Upper lobe of left lung (tissue), 6 donors: ENCODE results near the gene KRT80. TPM values are rescaled to one million over a fixed set of nuclear protein-coding genes. Genes with fewer than 3 reads are reported as not detected.
A peak's percentile ranks its signal among the peaks of the same experiment; 100 is the strongest.

ENCODE experiments used
- ATAC-seq, 2 donors: fragments of 200-7000 bp; cut with Tn5 transposase; one replicate each; pipeline ENCODE4 v1.9.1; 2022; ENCODE audit warnings: mild to moderate bottlenecking in 2 of 2, moderate library complexity in 2 of 2; ENCODE audit not compliant: low FRiP score in 2 of 2
- DNase-seq, 2 donors: peaks; one replicate each; pipeline ENCODE4 v3.0.0-alpha.2; 2019 to 2020
- H3K27ac ChIP-seq, 4 donors: fragments of 200-600 bp; sonication (generic); one replicate each; pipeline ENCODE4 v1.5.1; 2016 to 2019
- H3K27me3 ChIP-seq, 4 donors: fragments of 200-600 bp; sonication (generic); one replicate each; pipeline ENCODE4 v1.5.1; 2017 to 2019
- H3K36me3 ChIP-seq, 4 donors: fragments of 200-600 bp; sonication (generic); one replicate each; pipeline ENCODE4 v1.5.1; 2016 to 2019
- H3K4me1 ChIP-seq, 4 donors: fragments of 200-600 bp; sonication (generic); one replicate each; pipeline ENCODE4 v1.5.1; 2018 to 2019
- H3K4me3 ChIP-seq, 4 donors: fragments of 200-600 bp; sonication (generic); one replicate each; pipeline ENCODE4 v1.5.1; 2017 to 2019; ENCODE audit warnings: mild to moderate bottlenecking in 2 of 4, moderate library complexity in 1 of 4
- H3K9me3 ChIP-seq, 4 donors: fragments of 200-600 bp; sonication (generic); one replicate each; pipeline ENCODE4 v1.5.1; 2018 to 2019
- EP300 ChIP-seq, 4 donors: sonication (generic); formaldehyde crosslinking; IDR thresholded peaks; one replicate each; pipeline ENCODE4 v1.5.1; 2017; ENCODE audit warnings: antibody characterized with exemption in 4 of 4, control low read depth in 2 of 4
- POLR2A ChIP-seq, 4 donors: fragments of 450-650 bp; IDR thresholded peaks; one replicate each; pipeline ENCODE4 v1.5.1; 2016 to 2017; ENCODE audit warnings: antibody characterized with exemption in 4 of 4, mild to moderate bottlenecking in 2 of 4
- POLR2AphosphoS5 ChIP-seq, 2 donors: sonication (generic); formaldehyde crosslinking; IDR thresholded peaks; one replicate each; pipeline ENCODE4 v1.5.1; 2017; ENCODE audit warnings: antibody characterized with exemption in 2 of 2
- WGBS, 2 donors: methylation state at CpG; one replicate each; pipeline ENCODE4 v1.1.5; 2017 to 2018; 5-methylcytosine and 5-hydroxymethylcytosine counted together
- total RNA-seq, 6 donors: library from RNA; depleted of rRNA in 4 of 6; stranded (reverse); fragments of >200 nt in 4 of 6; gene quantifications; one replicate each; pipeline versions ENCODE4 v1.1.0 to v1.2.1, GENCODE V29; 2016 to 2021
- TF ChIP-seq, protein P1 (sequence below), 6 experiments: fragments of 450-650 bp in 4 of 6; fragments of 200-600 bp in 2 of 6; sonication (generic) in 2 of 6; IDR thresholded peaks; one replicate each; pipeline ENCODE4 v1.5.1; 2016 to 2019; ENCODE audit warnings: antibody characterized with exemption in 6 of 6
- donor health status: DM: no; HTN: no; CAD: no; lungs with moderate emphysema.
- donor health status: DM: no; HTN: yes; CAD: no; lungs with severe emphysema.

Gene KRT80
- total RNA-seq, 6 donors from 2014 or later = 2.1 to 15.2 (median 6.6) TPM

DNA sequence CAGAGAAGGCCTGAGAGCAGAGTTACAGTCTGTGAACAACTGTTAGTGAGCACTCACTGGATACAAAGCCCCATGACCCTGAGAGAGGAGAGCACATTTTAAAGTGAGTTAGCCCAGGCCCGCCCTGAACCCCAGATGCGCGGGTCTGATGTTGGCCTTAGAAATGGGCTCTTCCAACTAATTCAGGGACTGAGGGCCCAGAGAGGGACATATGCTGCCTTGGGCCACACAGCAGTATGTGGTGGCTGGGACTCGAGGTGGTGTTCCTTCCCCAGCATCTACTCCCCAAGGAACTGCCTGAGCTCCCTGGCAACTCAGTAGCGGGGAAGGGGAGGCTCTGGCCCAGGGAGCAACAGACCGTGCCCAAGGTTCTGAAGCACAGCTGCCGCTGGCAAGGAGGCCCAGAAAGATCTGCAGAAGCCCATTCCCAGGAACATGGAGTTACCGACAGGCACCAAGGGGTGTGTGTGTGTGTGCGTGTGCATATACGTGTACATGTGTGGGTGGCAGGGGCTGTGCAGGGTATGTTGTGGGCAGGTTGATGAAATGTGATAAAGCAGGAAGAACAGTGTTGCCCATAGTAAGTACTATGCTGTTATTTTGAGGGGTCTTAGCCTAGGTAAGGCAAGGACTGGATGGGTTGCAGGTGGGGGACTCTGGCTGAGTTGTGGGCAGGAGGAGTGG lies 40.5 kb downstream of the KRT80 start:
- H3K36me3 ChIP-seq = no peaks in the 10 kb centered on the region
- DNase-seq = no peak
- H3K4me1 ChIP-seq = peaks cover 58 to 76% (median 69%) of the 10 kb centered on the region in 4 donors
- 93 to 94% methylated on average over 8 to 10 of the region's 10 CpGs for WGBS, 2 donors
- peaks cover 0 to 2% (median 0%) of the 10 kb centered on the region in 4 donors for H3K27me3 ChIP-seq
- no peak overlapping the region for H3K4me3 ChIP-seq
- H3K27ac ChIP-seq = peak overlapping the region; percentile 41 to 94 (median 90)
- TF ChIP-seq EP300 (IDR thresholded peaks at IDR 0.05) (no peak), POLR2A (IDR thresholded peaks at IDR 0.05) (no peak), POLR2AphosphoS5 (IDR thresholded peaks at IDR 0.05) (no peak)
- TF ChIP-seq, protein P1, sequence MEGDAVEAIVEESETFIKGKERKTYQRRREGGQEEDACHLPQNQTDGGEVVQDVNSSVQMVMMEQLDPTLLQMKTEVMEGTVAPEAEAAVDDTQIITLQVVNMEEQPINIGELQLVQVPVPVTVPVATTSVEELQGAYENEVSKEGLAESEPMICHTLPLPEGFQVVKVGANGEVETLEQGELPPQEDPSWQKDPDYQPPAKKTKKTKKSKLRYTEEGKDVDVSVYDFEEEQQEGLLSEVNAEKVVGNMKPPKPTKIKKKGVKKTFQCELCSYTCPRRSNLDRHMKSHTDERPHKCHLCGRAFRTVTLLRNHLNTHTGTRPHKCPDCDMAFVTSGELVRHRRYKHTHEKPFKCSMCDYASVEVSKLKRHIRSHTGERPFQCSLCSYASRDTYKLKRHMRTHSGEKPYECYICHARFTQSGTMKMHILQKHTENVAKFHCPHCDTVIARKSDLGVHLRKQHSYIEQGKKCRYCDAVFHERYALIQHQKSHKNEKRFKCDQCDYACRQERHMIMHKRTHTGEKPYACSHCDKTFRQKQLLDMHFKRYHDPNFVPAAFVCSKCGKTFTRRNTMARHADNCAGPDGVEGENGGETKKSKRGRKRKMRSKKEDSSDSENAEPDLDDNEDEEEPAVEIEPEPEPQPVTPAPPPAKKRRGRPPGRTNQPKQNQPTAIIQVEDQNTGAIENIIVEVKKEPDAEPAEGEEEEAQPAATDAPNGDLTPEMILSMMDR (IDR thresholded peaks at IDR 0.05) = no peak
- no peak for ATAC-seq
- H3K9me3 ChIP-seq = no peaks in the 10 kb centered on the region

DNA sequence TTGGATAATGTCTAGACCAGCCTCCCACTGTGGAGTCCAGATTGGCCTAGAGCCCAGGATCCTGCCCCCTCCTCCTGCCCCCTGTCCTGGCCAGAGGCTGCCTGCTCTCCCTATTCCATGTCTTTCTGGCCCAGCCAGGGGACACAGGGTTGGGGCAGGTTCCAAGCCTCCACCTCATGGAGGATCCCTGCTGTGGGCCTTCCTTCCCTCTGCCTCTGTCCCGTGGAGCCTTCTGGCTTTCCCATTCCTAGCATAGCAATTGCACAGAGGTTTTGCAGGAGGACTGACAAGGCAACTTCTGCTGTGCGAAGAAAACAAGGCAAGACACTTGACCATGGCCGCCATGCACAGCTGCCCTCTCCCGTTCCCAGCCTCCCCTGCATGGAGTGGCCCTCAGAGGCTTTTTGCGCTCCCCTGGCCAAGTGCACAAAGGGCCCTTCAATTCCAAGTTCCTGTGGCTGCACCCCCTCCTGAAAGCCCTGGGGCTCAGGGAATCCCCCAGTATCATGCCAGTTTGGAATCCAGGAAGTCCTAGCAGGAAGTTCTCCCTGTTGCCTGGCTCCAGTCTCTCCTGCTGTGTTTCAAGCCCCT lies 42.1 kb downstream of the KRT80 start:
- DNase-seq (peak in 1 of 2 donors; percentile 50), ATAC-seq (no peak)
- TF ChIP-seq POLR2AphosphoS5 (IDR thresholded peaks at IDR 0.05) = no peak
- TF ChIP-seq, protein P1 (IDR thresholded peaks at IDR 0.05) = no peak
- no peak for TF ChIP-seq POLR2A (IDR thresholded peaks at IDR 0.05)
- TF ChIP-seq EP300 (IDR thresholded peaks at IDR 0.05) = no peak
- Histone ChIP-seq H3K27ac (peak overlapping the region; percentile 87 to 94 (median 90)), H3K36me3 (no peaks in the 10 kb centered on the region), H3K4me3 (no peak overlapping the region), H3K27me3 (peaks cover 0 to 2% (median 0%) of the 10 kb centered on the region in 4 donors), H3K4me1 (peaks cover 56 to 77% (median 71%) of the 10 kb centered on the region in 4 donors), H3K9me3 (no peaks in the 10 kb centered on the region)
- 73 to 83% methylated on average over 5 of the region's 5 CpGs for whole genome bisulfite sequencing, 2 donors

DNA sequence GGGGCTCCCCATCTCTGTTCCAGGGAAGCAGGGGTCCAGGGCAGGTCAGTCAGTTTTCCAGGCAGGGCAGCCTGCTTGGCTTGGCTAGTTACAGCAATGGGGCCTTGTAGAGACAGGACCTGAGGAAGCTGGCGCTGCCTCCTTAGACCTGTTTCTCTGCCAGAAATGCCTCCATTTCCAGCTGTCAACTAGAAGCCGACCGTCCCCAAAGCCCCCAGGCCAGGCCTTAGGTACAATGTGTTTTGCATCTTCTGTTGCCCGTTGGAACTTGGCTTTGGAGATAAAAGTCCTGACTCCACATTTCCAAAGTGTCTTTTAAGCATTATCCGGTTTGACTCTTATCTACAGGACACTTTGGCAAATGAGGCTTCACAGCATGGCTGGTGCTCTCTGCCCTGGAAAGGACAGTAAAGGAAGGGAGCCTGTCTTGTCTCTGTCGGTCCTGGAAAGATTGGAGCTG lies 42.6 kb downstream of the KRT80 start:
- Histone ChIP-seq H3K9me3 (no peaks in the 10 kb centered on the region), H3K4me3 (no peak overlapping the region), H3K27me3 (peaks cover 0 to 2% (median 0%) of the 10 kb centered on the region in 4 donors), H3K36me3 (no peaks in the 10 kb centered on the region), H3K27ac (peak overlapping the region; percentile 87 to 94 (median 90)), H3K4me1 (peaks cover 56 to 78% (median 75%) of the 10 kb centered on the region in 4 donors)
- ATAC-seq = no peak
- DNase-seq = no peak
- TF ChIP-seq POLR2AphosphoS5 (IDR thresholded peaks at IDR 0.05) = no peak
- no peak for TF ChIP-seq EP300 (IDR thresholded peaks at IDR 0.05)
- TF ChIP-seq, protein P1 (IDR thresholded peaks at IDR 0.05) = no peak
- no peak for TF ChIP-seq POLR2A (IDR thresholded peaks at IDR 0.05)
- WGBS, 2 donors = 70 to 80% methylated on average over 6 of the region's 6 CpGs

DNA sequence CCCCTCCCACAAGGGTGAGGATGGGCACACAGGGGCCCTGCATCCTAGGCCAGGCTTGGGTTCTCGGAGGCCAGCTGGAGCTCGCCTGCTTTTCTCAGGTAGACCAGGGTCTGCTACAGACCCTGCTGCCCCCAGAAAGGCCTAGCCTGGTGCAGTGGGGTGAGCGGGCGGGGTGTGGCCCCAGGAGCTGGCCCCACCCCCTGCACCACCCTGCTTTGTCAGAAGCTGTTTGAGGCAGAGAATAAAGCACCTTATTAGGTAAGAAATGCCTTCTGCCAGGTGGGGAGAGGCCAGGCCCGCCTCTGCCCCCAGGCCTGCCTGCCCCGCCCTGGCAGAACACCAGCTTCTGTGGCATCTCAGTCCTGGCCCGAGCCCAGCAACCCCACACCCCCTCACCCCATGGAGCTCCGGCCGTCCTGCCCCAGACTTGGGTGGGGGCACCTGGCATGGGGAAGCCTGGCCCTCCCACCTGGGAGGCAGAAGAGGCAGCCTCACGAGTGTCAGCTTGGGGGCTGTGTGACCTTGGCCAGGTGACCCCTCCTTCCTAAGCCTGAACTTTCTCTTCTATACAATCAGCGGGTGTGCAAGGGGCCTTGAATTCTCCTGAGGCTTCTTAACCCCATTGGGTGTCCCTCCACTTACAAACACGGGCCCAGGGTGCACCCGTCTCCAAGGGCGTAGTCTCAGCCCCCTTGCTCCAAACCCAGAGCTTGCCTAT lies 43.2 kb downstream of the KRT80 start:
- TF ChIP-seq, protein P1 (IDR thresholded peaks at IDR 0.05) = no peak
- TF ChIP-seq POLR2AphosphoS5 (IDR thresholded peaks at IDR 0.05) (peak; percentile 8 to 31), EP300 (IDR thresholded peaks at IDR 0.05) (peak in 1 of 4 donors; percentile 76), POLR2A (IDR thresholded peaks at IDR 0.05) (peak in 1 of 4 donors; percentile 54)
- no peaks in the 10 kb centered on the region for H3K36me3 ChIP-seq
- peaks cover 56 to 79% (median 77%) of the 10 kb centered on the region in 4 donors for H3K4me1 ChIP-seq
- ATAC-seq = peak; percentile 1 to 76
- H3K4me3 ChIP-seq = no peak overlapping the region
- no peaks in the 10 kb centered on the region for H3K9me3 ChIP-seq
- peak; percentile 88 for DNase-seq
- H3K27ac ChIP-seq = peak overlapping the region; percentile 87 to 94 (median 90)
- H3K27me3 ChIP-seq = peaks cover 0 to 2% (median 0%) of the 10 kb centered on the region in 4 donors
- 71 to 86% methylated on average over 9 to 13 of the region's 14 CpGs for WGBS, 2 donors
